DLD1 (cell line): ENCODE measurements around the gene STARD13.
"Not testable (repeated sequence)": the region's sequence is repeated elsewhere in the genome, so short reads cannot be mapped to it uniquely, and the experiment has no call there.

ENCODE experiments used
- in situ Hi-C: cut with HindIII; loops from 2 replicates; pipeline ENCODE4 v1.10.0; 2017; ENCODE audit warnings: low sequenced_read_pairs

Gene STARD13

GRCh38 chr13:33181264-33181663 lies 104.3 kb downstream of the STARD13 start:
- in situ Hi-C loops = no loop called here

- in situ Hi-C loops = no loop called here
Observed at GRCh38 chr13:33180122-33180804, 105.3 kb downstream of the STARD13 start.

- in situ Hi-C loops = no loop called here
Observed at GRCh38 chr13:33179463-33179862, 106.1 kb downstream of the STARD13 start.

GRCh38 chr13:33178209-33178840 lies 107.2 kb downstream of the STARD13 start:
- in situ Hi-C loops = no loop called here

GRCh38 chr13:33177340-33178208 lies 108.0 kb downstream of the STARD13 start:
- in situ Hi-C loops = not testable (repeated sequence)

GRCh38 chr13:33176526-33176925 lies 109.0 kb downstream of the STARD13 start:
- in situ Hi-C loops = no loop called here

- in situ Hi-C loops = no loop called here
Observed at GRCh38 chr13:33175991-33176390, 109.6 kb downstream of the STARD13 start.

GRCh38 chr13:33174931-33175330 lies 110.6 kb downstream of the STARD13 start:
- in situ Hi-C loops = no loop called here

- in situ Hi-C loops = no loop called here
Observed at GRCh38 chr13:33174491-33174890, 111.1 kb downstream of the STARD13 start.

- in situ Hi-C loops = no loop called here
Observed at GRCh38 chr13:33172911-33173310, 112.6 kb downstream of the STARD13 start.

GRCh38 chr13:33172400-33172799 lies 113.2 kb downstream of the STARD13 start:
- in situ Hi-C loops = no loop called here

GRCh38 chr13:33169273-33169980 lies 116.1 kb downstream of the STARD13 start:
- in situ Hi-C loops = no loop called here

- in situ Hi-C loops = no loop called here
Observed at GRCh38 chr13:33168321-33168960, 117.1 kb downstream of the STARD13 start.

- in situ Hi-C loops = no loop called here
Observed at GRCh38 chr13:33167491-33167890, 118.1 kb downstream of the STARD13 start.

- in situ Hi-C loops = no loop called here
Observed at GRCh38 chr13:33165787-33166186, 119.8 kb downstream of the STARD13 start.

GRCh38 chr13:33164331-33164730 lies 121.2 kb downstream of the STARD13 start:
- in situ Hi-C loops = no loop called here

- in situ Hi-C loops = not testable (repeated sequence)
Observed at GRCh38 chr13:33162725-33163124, 122.8 kb downstream of the STARD13 start.

GRCh38 chr13:33158816-33159215 lies 126.7 kb downstream of the STARD13 start:
- in situ Hi-C loops = no loop called here

GRCh38 chr13:33158271-33158670 lies 127.3 kb downstream of the STARD13 start:
- in situ Hi-C loops = no loop called here

- in situ Hi-C loops = no loop called here
Observed at GRCh38 chr13:33154911-33155310, 130.6 kb downstream of the STARD13 start.
